Uterus (tissue), 2 donors: ENCODE data around the gene PIGN.

Source experiments
- POLR2A ChIP-seq, 2 donors: fragments of 450-650 bp; IDR thresholded peaks; one replicate each; pipeline ENCODE4 v1.6.1; 2016; ENCODE audit warnings: antibody characterized with exemption in 2 of 2, mild to moderate bottlenecking in 1 of 2, moderate library complexity in 1 of 2
- TF ChIP-seq, protein P1 (sequence below), 4 experiments: fragments of 200-600 bp in 2 of 4; fragments of 450-650 bp in 2 of 4; sonication (generic) in 2 of 4; IDR thresholded peaks; one replicate each; pipeline ENCODE4 v1.5.1; 2016 to 2019; ENCODE audit warnings: antibody characterized with exemption in 4 of 4, mild to moderate bottlenecking in 2 of 4, moderate library complexity in 1 of 4

- no peak for TF ChIP-seq POLR2A (IDR thresholded peaks at IDR 0.05)
- TF ChIP-seq, protein P1, sequence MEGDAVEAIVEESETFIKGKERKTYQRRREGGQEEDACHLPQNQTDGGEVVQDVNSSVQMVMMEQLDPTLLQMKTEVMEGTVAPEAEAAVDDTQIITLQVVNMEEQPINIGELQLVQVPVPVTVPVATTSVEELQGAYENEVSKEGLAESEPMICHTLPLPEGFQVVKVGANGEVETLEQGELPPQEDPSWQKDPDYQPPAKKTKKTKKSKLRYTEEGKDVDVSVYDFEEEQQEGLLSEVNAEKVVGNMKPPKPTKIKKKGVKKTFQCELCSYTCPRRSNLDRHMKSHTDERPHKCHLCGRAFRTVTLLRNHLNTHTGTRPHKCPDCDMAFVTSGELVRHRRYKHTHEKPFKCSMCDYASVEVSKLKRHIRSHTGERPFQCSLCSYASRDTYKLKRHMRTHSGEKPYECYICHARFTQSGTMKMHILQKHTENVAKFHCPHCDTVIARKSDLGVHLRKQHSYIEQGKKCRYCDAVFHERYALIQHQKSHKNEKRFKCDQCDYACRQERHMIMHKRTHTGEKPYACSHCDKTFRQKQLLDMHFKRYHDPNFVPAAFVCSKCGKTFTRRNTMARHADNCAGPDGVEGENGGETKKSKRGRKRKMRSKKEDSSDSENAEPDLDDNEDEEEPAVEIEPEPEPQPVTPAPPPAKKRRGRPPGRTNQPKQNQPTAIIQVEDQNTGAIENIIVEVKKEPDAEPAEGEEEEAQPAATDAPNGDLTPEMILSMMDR (IDR thresholded peaks at IDR 0.05) = no peak
These were observed 85.5 kb downstream of the PIGN start for GRCh38 chr18:62101321-62101721.
